Prostate gland (tissue), 2 donors: Measurements from ENCODE around the gene SGCG.

Source experiments
- POLR2A ChIP-seq: fragments of 450-650 bp; IDR thresholded peaks from one replicate; pipeline ENCODE4 v1.6.1; 2016; ENCODE audit warnings: antibody characterized with exemption, mild to moderate bottlenecking
- POLR2AphosphoS5 ChIP-seq: sonication (generic); formaldehyde crosslinking; IDR thresholded peaks from one replicate; pipeline ENCODE4 v1.6.1; 2017; ENCODE audit warnings: antibody characterized with exemption
- TF ChIP-seq, protein P1 (sequence below), 4 experiments: fragments of 200-600 bp in 2 of 4; fragments of 450-650 bp in 2 of 4; sonication (generic) in 2 of 4; IDR thresholded peaks; 1 replicate in 3 of 4; 2 replicates in 1 of 4; pipeline ENCODE4 v1.5.1; 2016 to 2019; ENCODE audit warnings: antibody characterized with exemption in 4 of 4, mild to moderate bottlenecking in 2 of 4, moderate library complexity in 2 of 4

DNA sequence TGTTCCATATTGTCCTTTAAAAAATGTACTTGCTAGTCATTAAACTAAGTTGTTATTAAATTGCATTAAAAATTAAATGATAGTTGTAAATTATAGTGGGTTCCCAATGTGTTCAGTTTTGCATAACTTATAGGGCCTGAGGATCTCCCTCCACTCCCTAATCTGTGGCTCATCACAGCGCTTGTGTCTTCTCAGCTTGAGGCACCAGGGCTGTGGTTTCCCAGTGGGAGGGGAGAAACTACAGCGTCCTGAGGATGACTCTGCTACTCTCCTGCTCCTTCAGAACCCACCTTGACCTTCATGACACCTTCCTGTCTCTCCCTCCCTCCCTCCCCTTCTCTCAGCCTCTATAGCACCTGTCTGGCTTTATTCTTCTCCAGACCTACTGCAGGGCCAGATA is 1.4 kb downstream of the SGCG start:
- TF ChIP-seq, protein P1, sequence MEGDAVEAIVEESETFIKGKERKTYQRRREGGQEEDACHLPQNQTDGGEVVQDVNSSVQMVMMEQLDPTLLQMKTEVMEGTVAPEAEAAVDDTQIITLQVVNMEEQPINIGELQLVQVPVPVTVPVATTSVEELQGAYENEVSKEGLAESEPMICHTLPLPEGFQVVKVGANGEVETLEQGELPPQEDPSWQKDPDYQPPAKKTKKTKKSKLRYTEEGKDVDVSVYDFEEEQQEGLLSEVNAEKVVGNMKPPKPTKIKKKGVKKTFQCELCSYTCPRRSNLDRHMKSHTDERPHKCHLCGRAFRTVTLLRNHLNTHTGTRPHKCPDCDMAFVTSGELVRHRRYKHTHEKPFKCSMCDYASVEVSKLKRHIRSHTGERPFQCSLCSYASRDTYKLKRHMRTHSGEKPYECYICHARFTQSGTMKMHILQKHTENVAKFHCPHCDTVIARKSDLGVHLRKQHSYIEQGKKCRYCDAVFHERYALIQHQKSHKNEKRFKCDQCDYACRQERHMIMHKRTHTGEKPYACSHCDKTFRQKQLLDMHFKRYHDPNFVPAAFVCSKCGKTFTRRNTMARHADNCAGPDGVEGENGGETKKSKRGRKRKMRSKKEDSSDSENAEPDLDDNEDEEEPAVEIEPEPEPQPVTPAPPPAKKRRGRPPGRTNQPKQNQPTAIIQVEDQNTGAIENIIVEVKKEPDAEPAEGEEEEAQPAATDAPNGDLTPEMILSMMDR (IDR thresholded peaks at IDR 0.05): no peak
- TF ChIP-seq POLR2A (no peak), POLR2AphosphoS5 (no peak)
